Esophagus muscularis mucosa (tissue), 3 donors: ENCODE data around the gene SKIC2.

Source experiments
- POLR2AphosphoS5 ChIP-seq, 2 donors: sonication (generic); formaldehyde crosslinking; IDR thresholded peaks; one replicate each; pipeline ENCODE4 v1.6.1; 2017; ENCODE audit warnings: antibody characterized with exemption in 2 of 2
- TF ChIP-seq, protein P1 (sequence below), 3 experiments: fragments of 200-600 bp in 2 of 3; fragments of 450-650 bp in 1 of 3; sonication (generic) in 2 of 3; IDR thresholded peaks; one replicate each; pipeline ENCODE4 v1.5.1; 2017 to 2019; ENCODE audit warnings: antibody characterized with exemption in 3 of 3, mild to moderate bottlenecking in 2 of 3, moderate library complexity in 1 of 3

- TF ChIP-seq, protein P1, sequence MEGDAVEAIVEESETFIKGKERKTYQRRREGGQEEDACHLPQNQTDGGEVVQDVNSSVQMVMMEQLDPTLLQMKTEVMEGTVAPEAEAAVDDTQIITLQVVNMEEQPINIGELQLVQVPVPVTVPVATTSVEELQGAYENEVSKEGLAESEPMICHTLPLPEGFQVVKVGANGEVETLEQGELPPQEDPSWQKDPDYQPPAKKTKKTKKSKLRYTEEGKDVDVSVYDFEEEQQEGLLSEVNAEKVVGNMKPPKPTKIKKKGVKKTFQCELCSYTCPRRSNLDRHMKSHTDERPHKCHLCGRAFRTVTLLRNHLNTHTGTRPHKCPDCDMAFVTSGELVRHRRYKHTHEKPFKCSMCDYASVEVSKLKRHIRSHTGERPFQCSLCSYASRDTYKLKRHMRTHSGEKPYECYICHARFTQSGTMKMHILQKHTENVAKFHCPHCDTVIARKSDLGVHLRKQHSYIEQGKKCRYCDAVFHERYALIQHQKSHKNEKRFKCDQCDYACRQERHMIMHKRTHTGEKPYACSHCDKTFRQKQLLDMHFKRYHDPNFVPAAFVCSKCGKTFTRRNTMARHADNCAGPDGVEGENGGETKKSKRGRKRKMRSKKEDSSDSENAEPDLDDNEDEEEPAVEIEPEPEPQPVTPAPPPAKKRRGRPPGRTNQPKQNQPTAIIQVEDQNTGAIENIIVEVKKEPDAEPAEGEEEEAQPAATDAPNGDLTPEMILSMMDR (IDR thresholded peaks at IDR 0.05) = no peak
- no peak for TF ChIP-seq POLR2AphosphoS5 (IDR thresholded peaks at IDR 0.05)
Measured at GRCh38 chr6:31967926-31968320, 8.9 kb downstream of the SKIC2 start.
